ENCODE measurements around the gene SLC2A8. TPM values are rescaled to one million over a fixed set of nuclear protein-coding genes. Genes with fewer than 3 reads are reported as not detected.

Gene SLC2A8
- total and polyA plus RNA-seq, 10 donors, result 10.0 to 32.0 (median 21.0) TPM

DNA sequence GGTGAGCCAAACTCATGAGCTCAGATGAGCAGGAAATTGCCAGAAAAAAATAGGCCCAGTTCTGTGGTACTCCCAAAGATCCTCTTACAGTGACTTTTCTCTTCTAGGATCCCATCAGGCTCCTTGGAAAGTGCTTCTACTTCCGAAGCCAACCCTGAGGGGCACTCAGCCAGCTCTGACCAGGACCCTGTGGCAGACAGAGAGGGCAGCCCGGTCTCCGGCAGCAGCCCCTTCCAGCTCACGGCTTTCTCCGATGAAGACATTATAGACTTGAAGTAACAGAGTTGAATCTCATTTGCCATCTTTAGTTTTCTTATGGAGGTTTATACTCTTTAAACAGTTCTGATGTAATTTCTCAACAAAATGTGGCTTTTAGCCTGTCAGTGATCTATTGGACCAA lies 4.0 kb upstream of the SLC2A8 start:
- intact Hi-C loops (cut with DNase I; ENCODE audit: low total_unique reads), result loop anchor here (10.0 kb wide), 1 partner anchor 168 kb away; no protein-coding TSS in a partner anchor
- no peak overlapping the region for H3K27ac ChIP-seq
- H3K27me3 ChIP-seq (replicated peaks in 1 of 7), result peaks cover 0 to 50% (median 0%) of the 10 kb centered on the region in 7 donors
- no peak overlapping the region for H3K4me3 ChIP-seq
- H3K4me1 ChIP-seq, result peaks cover 3 to 33% (median 23%) of the 10 kb centered on the region in 6 donors
- DNase-seq, result no peak
- H3K9me3 ChIP-seq, result no peaks in the 10 kb centered on the region
- 91 to 96% (median 92%) methylated on average over 5 of the region's 5 CpGs for WGBS, 5 donors
- TF ChIP-seq POLR2AphosphoS5 (IDR thresholded peaks at IDR 0.05) (no peak), POLR2A (IDR thresholded peaks at IDR 0.05) (no peak), CTCF (IDR thresholded peaks at IDR 0.05 in 8 of 11, conservative IDR thresholded peaks at IDR 0.05 in 3 of 11) (no peak)
- no peaks in the 10 kb centered on the region for H3K36me3 ChIP-seq

- Histone ChIP-seq H3K27me3 (replicated peaks in 1 of 7) (peaks cover 0 to 56% (median 0%) of the 10 kb centered on the region in 7 donors), H3K4me3 (no peak overlapping the region), H3K36me3 (no peaks in the 10 kb centered on the region), H3K4me1 (peaks cover 6 to 33% (median 23%) of the 10 kb centered on the region in 6 donors), H3K9me3 (no peaks in the 10 kb centered on the region), H3K27ac (no peak overlapping the region)
- WGBS, 5 donors, result 73 to 87% (median 82%) methylated on average over 2 of the region's 2 CpGs
- no peak for DNase-seq
- intact Hi-C loops (cut with DNase I; ENCODE audit: low total_unique reads), result loop anchor here (10.0 kb wide), 1 partner anchor 169 kb away; no protein-coding TSS in a partner anchor
- TF ChIP-seq POLR2A (IDR thresholded peaks at IDR 0.05) (no peak), POLR2AphosphoS5 (IDR thresholded peaks at IDR 0.05) (no peak), CTCF (IDR thresholded peaks at IDR 0.05 in 8 of 11, conservative IDR thresholded peaks at IDR 0.05 in 3 of 11) (no peak)
These were observed 3.3 kb upstream of the SLC2A8 start for GRCh38 chr9:127393645-127394044.

DNA sequence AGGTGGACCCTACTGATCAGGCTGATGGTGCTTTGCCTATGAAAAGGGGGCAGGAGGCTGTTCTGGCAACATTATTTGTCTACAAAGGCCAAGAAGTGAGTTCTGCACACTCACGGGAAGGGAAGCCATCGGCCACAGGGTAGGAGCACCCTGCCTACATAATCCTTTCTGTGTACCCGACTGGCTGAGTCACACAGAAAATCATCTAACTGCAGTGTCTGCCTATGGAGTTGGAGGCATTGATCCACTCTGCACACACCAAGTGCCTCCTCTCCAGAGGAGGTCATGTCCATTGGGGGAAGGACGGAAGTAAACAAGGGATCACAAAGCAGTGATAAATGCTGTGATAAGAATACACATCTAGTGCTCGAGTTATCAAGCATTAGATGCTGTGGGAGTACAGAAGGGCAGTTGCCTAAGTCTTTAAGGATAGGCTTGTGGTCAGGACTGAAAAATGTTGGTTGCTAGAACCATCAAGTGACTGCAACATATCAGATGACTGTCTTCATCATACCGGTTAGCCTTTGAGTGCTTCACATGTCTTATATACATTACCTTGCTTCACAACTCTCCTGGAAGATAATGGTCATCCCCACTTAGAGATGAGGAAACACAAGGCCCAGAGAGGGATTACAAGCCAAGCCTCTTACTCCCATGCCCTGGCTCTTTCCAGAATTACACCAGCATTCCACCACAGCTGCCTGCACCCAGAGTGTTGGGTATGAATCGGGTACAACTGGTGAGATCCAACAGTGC lies 1.3 kb upstream of the SLC2A8 start:
- DNase-seq, result peak; percentile 58
- Histone ChIP-seq H3K9me3 (no peaks in the 10 kb centered on the region), H3K36me3 (peaks cover 0 to 10% (median 0%) of the 10 kb centered on the region in 6 donors), H3K4me3 (peak overlapping the region in 5 of 8 donors; percentile 64 to 87 (median 79)), H3K27me3 (replicated peaks in 1 of 7) (peaks cover 0 to 48% (median 0%) of the 10 kb centered on the region in 7 donors), H3K27ac (no peak overlapping the region), H3K4me1 (peaks cover 6 to 35% (median 24%) of the 10 kb centered on the region in 6 donors)
- no peak for TF ChIP-seq CTCF (IDR thresholded peaks at IDR 0.05 in 8 of 11, conservative IDR thresholded peaks at IDR 0.05 in 3 of 11)
- no peak for TF ChIP-seq POLR2AphosphoS5 (IDR thresholded peaks at IDR 0.05)
- TF ChIP-seq POLR2A (IDR thresholded peaks at IDR 0.05), result no peak
- whole genome bisulfite sequencing, 5 donors, result 81 to 87% (median 85%) methylated on average over 6 to 7 of the region's 7 CpGs
- intact Hi-C loops (cut with DNase I; ENCODE audit: low total_unique reads), result loop anchor here (10.0 kb wide), 1 partner anchor 171 kb away; no protein-coding TSS in a partner anchor

DNA sequence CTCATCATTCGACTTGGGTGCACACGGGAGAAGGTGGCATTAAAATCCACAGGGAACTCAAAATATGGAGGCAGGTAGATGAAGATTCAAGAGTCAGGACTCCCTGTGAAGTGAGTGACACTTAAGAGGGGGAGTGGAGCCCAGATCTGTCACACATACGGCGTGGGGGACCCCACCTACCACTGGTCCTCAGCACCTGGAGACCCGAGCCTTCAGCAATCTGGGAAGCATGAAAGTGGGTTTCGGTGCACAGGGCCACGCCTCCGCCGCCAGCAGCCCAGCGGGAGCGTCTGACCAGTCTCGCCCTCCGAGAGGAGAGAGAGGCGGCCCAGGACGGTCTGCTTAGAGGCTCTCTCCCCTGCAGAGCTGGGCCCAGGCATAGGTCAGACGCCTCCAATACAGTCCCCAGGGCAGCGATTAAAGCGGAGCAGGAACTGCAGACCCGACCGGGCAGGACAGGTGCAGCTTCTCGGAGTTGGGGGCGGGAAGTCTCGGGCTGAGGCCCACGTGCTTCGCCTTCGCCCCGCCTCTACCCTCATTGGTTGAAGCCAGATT lies 639 bp upstream of the SLC2A8 start:
- H3K4me3 ChIP-seq, result peak overlapping the region; percentile 36 to 90 (median 81)
- peaks cover 0 to 43% (median 0%) of the 10 kb centered on the region in 7 donors for H3K27me3 ChIP-seq (replicated peaks in 1 of 7)
- H3K27ac ChIP-seq, result peak overlapping the region in 5 of 8 donors; percentile 35 to 89 (median 57)
- WGBS, 5 donors, result 4 to 19% (median 11%) methylated on average over 12 to 27 of the region's 27 CpGs
- TF ChIP-seq POLR2A (IDR thresholded peaks at IDR 0.05) (no peak), CTCF (IDR thresholded peaks at IDR 0.05 in 8 of 11, conservative IDR thresholded peaks at IDR 0.05 in 3 of 11) (no peak)
- intact Hi-C loops (cut with DNase I; ENCODE audit: low total_unique reads), result loop anchor here (10.0 kb wide), 1 partner anchor 172 kb away; no protein-coding TSS in a partner anchor
- no peak for DNase-seq
- no peaks in the 10 kb centered on the region for H3K9me3 ChIP-seq
- H3K36me3 ChIP-seq, result peaks cover 0 to 17% (median 0%) of the 10 kb centered on the region in 6 donors
- peaks cover 6 to 35% (median 24%) of the 10 kb centered on the region in 6 donors for H3K4me1 ChIP-seq

Measured in spleen (tissue), 11 donors.